Measurements from ENCODE around the gene FRMPD4.

FRMPD4 gene

DNA sequence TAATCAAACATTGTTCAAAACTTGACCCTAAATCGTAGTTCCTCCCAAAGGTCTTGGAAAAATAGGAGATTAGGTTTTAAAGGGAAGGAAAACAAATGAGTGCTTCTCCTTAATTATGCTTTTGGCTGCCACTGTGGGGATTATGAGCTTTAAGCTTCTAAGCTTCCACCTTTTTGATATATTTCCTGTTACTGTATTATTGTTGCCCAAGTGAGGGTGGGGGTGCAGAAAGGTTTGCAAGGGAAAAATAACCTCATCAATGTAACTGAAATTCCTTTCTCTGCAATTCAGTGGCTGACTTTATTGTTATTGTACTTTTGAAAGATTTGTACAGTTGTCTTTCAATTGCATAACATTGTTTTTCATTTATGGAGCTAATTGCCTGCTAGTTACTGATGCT lies 285.1 kb downstream of the FRMPD4 start:
- no peak for DNase-seq (ENCODE audit: low read depth in 2 of 2, low spot score in 1 of 2)

DNA sequence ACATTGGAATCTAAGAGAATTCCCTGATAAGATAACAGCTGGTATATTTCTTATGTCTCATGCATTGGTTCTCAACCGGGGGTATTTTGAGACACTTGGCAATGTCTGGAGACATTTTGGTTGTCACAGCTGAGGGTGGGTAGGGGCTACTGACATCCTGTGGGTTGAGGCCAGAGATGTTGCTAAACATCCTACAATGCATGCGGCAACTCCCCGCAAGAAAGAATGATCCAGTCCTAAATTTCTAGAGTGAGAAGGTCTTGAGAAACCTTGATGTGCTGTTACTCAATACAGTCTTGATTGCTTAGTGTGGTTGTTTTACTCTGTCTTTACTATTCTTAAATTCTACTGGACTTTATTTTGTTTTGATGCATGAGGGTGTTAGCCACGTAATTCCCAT lies 287.2 kb downstream of the FRMPD4 start:
- DNase-seq (ENCODE audit: low read depth in 2 of 2, low spot score in 1 of 2) = no peak

DNA sequence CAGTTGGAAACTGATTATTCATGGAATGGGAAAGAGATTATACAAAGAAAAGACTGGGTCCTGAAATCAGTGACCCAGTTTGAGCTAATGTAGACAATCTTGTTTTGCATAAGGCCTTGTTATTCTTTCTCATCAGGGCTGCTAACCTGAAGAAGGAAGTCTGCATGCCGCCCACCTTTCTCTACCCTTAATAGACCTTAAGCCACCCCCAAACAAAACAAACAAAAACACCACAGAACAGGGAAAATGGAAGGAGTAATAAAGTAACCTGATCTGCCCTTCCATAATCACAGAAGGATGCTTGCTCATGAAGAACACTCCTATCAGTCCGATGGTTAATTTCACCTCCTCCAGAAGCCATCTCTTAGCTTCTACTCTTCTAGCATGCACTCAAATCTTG lies 288.1 kb downstream of the FRMPD4 start:
- DNase-seq (ENCODE audit: low read depth in 2 of 2, low spot score in 1 of 2) = no peak

DNA sequence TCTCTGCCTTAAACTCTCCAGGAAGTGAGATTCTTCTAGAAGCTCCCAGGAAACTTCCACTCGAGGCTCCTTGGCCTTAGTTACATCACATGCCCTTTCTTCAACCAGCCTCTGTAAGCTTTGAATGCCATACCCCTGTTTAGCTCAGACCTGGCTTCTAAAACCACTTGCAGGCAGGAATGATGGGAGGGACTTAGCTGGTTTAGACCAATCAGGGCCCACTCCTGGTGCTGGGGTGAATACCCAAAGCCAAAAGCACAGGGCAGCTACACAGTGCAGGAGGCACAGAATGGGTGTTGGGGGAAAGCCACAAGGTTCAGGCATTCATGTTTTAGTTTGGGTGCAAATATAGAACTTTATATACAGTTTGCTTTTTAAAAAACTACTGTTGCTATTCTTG lies 296.2 kb downstream of the FRMPD4 start:
- DNase-seq (ENCODE audit: low read depth in 2 of 2, low spot score in 1 of 2) = no peak

DNA sequence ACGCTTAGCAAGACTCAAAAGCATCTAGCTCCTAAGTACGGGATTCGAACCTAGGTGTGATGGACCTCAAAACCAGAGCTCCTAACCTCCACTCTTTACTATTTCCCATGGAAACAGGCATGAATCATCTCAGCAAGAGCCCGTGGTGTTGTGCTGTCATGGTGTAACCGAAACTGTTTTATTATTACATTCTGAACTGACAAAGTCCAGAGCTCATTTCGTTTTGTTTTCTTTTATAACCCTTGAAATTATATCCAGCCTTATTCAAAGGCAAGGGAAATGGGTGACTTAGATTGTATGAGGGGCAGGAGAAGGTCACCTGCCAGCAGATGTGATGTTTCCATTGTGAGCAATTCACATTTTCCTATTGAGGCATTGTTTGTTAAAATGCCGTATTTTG lies 301.1 kb downstream of the FRMPD4 start:
- no peak for DNase-seq (ENCODE audit: low read depth in 2 of 2, low spot score in 1 of 2)

DNA sequence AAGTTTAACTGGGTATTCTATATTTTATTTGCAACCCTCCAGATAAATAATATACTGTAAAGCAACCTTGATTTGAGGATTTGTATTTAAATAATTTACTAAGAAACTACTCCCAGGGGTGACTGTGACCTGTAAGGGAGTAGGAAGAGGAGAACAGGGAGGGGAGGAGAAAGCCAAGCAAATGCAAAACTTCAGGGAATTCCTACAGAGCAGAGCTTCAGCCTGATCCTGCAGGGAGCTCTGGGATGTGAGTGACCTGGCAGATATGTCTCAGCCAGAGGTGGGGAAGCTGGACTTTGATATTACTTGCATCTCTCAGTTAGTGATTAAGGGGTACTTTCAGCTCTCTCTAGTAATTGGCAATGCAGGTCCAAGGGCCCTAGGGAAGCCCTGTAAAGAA lies 302.0 kb downstream of the FRMPD4 start:
- no peak for DNase-seq (ENCODE audit: low read depth in 2 of 2, low spot score in 1 of 2)

DNA sequence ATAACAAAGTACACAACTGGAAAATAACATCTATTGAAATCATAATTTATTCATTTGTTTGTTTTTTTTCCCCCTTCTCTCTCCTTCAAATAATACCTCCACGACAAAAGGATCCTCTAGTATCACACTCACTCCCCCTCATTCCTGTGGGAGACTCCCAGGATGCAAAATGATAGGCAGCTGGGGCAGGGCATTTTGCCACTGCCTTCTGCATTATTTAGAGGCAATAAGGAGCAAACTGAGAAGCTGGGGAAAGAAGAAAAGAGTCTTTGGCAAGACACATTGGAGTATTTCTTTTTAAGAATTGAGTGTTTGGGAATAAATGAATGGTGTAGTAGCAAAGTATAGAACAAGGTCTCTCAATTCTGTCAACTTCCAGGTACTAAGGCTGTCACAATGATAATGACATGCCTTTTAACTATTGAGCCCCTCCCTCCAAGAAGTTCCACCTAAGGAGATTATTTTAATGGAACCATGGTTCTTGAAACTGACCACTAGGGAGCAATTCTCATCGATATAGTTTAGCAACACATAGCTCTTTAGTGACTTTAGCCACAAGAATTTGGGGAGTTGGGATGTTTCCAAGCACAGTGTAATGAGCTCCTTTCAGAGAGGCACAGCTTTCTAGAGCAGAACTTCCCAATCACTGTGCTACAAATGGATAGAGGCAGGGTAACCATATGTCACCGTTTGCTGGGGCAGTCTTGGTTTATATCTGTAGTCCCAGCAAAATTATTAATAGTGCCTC lies 303.3 kb downstream of the FRMPD4 start:
- no peak for DNase-seq (ENCODE audit: low read depth in 2 of 2, low spot score in 1 of 2)

DNA sequence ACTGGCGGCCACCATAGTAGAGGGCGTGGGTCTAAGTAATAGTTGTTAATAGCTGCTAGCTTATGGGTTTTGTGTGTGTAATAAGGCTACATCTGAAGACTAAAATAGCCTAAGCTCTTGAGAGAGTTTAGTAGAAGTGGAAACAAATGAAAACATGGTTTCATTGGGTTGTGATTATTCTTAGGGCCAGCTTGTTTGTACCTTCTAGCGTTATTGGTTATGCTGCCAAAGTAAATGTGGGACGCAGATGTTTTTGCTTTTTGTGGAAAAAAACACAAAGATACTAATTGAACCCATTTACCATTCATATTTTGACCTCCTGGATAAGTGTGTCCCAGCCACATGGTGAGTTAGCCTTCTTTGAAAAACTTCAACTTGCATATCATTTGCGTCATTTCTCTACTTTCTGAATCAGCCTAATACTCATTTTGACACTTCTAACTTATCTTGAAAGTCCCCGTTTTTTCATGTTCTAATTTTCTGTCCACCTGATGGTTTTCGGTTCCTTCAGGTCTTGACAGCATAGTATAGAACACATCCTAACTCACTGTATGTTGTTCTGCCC lies 305.3 kb downstream of the FRMPD4 start:
- DNase-seq (ENCODE audit: low read depth in 2 of 2, low spot score in 1 of 2) = no peak

DNA sequence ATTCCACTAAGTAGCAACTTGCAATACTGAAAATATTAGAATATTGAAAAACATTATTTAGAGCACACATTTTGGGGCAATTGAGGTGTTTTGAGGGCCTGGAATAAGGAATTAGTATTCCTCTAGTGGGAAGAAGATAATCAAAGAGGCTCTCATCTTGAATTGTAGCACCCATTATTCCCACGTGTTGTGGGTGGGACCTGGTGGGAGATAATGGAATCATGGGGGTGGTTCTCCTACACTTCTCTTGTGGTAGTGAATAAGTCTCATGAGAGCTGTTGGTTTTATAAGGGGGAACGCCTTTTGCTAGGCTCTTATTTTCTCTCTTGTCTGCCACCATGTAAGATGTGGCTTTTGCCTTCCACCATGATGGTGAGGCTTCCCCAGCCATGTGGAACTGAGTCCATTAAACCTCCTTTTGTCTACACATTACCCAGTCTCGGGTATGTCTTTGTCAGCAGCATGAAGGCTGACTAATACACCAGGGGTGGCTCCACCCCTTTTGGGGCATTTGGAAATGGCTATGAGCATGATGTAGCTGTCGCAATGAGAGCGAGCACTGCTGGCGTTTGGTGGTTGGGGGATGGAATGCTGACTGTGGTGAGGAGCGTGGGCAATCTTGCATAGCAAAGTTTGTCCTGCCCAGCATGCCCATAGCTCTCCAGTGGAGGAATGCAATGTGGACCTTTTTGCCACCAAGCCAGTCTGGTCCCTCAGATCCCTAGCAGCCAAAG lies 308.2 kb downstream of the FRMPD4 start:
- DNase-seq (ENCODE audit: low read depth in 2 of 2, low spot score in 1 of 2) = no peak

DNA sequence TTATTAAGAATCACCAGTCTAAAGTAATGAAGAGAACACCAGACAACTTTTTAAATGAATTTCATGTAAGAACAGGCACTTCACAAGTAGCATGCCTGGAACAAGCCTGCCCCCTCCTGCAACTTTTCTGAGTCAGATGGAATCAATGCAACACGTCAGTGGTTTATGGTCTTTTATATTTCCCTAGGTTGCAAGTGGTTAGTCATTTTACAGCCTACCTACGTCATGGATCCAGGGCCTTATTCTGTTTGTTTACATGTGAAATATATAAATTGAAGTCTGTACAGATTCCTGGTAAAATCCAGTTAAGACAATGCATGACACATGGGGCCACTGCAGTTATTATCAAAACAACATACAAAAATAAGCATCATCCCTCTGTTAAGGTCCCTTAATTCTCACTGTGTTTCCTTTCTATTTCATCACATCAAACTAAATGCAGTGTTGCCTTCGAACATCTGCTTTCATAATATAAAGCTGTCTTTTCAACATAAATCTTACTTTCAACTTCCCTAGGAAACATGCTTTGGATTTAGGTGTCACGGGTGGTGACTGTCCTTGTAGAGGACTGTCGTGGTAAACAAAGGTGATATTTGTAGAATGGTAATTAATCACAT lies 309.3 kb downstream of the FRMPD4 start:
- DNase-seq (ENCODE audit: low read depth in 2 of 2, low spot score in 1 of 2) = no peak

DNA sequence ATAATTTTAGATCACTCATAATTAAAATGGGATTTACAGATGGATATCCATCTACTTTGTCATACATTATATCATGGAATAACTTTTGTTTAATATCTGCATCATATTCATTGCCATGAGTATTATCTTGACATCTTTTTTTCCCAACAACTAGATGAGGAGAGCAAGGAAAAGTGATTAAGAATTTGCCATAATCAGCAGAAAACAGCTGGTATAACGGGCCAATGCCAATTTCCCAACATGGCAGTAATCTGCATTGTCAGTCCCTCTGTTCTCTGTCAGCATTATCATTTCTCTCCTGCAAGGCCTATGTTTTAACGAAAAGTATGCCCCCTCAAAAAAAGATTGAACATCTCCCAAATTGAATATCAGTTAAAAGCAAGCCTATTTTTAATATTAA lies 314.0 kb downstream of the FRMPD4 start:
- DNase-seq (ENCODE audit: low read depth in 2 of 2, low spot score in 1 of 2) = no peak

DNA sequence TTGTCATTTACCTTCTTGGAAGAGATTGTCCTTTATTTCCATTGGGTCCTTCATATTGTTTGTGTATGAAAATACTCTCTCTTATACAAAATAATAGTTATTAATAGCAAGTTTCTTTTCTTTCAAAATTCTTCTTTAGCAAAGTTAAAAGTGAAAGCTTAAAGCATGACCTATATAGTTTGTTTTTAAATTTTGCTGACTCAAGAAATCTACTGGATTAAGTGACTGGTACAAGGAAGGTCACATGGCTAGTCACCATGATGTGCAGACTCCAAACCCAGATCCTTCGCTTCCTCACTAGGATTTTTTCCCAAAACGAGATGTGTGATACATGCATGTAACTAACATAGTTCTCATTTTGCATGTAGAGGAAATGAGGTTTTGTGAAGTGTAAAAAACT lies 322.7 kb downstream of the FRMPD4 start:
- no peak for DNase-seq (ENCODE audit: low read depth in 2 of 2, low spot score in 1 of 2)

DNA sequence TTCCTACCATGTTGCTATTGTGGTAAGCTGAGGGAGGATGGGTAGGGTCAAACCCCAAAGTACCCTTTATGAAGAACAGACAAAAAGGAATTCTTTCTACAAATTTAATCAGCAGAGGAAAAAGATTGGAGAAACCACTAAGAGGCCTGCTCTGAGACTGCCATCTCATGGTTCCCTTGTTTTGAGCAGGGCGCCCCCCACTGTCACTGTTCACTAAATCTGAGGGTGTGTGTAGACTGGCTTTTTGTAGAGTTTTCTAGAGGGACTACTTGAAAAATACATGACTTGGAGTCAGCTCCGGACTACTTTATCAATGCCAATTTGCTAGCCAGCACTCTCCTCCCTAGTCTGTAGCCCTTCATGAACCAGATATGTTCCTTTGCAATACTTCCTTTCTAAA lies 324.8 kb downstream of the FRMPD4 start:
- DNase-seq (ENCODE audit: low read depth in 2 of 2, low spot score in 1 of 2) = no peak

DNA sequence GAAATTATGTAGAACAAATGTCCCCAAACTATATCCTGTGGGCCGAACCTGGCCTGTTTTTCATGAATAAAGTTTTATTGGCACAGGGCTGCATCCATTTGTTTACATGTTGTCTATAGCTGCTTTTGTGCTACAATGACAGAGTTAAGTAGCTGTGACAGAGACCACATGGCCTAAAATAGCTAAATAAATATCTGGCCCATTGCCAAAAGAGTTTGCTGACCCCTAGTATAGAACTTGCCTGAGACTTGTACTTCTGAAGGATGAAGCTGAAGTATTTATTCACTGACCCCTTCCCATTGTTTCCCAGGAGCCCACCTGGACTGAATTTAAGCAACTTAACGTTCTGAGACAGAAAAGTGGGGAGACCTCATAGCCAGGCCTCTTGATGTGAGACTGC lies 325.6 kb downstream of the FRMPD4 start:
- DNase-seq (ENCODE audit: low read depth in 2 of 2, low spot score in 1 of 2) = no peak

DNA sequence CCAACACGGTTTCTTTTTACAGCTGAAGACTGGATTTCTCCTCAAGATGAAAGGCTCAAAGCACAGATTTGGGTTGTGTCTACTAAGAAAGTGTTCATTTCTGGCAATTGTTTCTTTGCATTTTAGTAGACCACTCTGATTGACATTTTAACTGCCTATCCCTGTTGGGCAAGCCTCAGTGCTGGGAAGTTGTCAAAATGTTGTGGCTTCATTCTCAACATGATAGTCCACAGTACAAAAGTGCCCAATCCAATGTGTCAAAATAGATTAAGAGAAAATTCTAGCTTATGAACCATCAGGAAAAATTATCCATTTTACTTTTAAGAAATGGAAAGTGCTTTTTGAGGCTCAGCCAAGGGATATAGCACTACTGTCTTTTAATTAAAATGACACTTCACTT lies 329.0 kb downstream of the FRMPD4 start:
- DNase-seq (ENCODE audit: low read depth in 2 of 2, low spot score in 1 of 2) = no peak

DNA sequence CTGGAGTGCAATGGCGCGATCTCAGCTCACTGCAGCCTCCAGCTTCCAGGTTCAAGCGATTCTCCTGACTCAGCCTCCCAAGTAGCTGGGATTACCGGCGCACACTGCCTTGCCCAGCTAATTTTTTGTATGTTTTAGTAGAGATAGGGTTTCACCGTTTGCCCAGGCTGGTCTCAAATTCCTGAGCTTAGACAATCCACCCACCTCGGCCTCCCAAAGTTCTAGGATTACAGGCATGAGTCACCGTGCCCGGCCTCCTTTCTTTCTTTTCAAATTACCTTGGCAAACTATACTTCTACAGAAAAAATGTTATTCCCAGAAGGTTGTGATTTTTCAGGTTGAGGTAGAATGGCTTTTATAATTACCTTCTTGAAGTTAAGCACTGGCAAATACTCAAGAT lies 331.0 kb downstream of the FRMPD4 start:
- DNase-seq (ENCODE audit: low read depth in 2 of 2, low spot score in 1 of 2) = no peak

DNA sequence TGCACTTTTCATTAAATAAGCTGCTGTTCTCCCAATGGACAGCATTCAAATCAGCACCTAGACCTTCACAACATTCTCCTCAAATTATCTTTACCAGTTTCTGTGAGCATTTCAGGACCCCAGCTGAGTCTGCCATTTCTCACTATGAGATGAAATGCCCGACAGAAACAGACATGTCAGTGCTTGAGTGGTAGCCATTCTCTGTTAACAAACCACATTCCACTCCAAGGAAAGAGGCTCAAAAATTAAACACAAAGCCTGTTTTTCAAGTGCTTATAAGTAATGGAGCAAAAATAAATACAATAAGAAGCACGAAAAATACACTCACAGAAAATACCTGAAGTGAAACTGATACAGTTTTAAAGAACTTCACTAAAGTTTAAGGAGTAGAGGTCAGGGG lies 332.8 kb downstream of the FRMPD4 start:
- no peak for DNase-seq (ENCODE audit: low read depth in 2 of 2, low spot score in 1 of 2)

DNA sequence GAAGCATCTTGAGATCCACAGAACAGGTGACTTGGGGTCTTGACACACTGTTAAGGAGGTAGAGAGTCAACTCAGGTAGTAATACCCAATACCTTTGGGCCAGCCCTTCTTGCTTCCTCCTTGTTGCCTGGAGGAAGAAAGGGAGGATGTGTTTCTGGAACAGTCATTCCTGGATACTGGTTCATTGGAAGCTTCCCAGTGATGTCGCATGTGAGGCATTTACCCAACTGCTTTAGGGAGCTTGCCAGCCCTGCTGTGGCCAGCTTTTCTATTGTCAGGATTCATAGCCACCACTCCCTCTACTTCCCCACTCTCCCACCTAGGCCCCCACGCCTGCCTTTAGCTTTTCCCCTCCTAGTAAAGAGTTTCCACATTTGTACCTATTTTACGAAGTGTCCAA lies 342.7 kb downstream of the FRMPD4 start:
- DNase-seq (ENCODE audit: low read depth in 2 of 2, low spot score in 1 of 2) = no peak

DNA sequence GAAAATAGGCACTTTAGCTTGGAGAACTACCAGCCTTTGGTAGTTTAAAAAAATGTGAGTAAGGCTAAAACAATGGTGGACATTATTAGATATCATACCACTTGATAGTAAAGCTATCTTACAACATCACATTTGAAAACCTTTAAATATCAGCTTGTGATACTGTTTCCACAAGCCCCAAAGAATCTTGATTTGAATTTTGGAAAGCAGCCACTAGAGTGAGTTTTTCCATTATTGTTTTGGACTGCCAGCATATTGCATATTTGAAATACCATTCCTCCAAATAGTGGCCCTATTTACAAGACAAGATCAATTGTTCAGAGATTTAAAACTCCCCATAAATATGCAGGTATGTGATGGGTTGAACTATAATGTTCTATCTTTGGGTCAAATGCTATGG lies 349.9 kb downstream of the FRMPD4 start:
- DNase-seq (ENCODE audit: low read depth in 2 of 2, low spot score in 1 of 2) = no peak

DNA sequence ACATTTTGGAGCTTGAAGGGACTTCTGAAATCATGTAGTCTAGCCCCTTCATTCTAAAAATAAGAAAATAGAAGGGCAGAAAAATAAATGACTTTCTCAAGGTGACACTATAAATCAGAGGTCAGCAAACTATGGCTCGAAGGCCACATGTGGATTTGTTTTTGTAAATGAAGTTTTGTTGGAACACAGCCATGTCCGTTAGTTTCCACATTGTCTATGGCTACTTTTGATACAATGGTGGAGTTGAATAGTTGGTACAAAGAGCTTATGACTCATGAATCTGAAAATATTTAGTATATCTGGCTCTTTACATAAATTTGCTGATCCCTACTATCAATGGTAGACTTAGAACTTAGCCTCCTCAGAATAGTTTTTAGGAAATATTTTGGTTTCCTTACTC lies 350.5 kb downstream of the FRMPD4 start:
- DNase-seq (ENCODE audit: low read depth in 2 of 2, low spot score in 1 of 2) = no peak

DNA sequence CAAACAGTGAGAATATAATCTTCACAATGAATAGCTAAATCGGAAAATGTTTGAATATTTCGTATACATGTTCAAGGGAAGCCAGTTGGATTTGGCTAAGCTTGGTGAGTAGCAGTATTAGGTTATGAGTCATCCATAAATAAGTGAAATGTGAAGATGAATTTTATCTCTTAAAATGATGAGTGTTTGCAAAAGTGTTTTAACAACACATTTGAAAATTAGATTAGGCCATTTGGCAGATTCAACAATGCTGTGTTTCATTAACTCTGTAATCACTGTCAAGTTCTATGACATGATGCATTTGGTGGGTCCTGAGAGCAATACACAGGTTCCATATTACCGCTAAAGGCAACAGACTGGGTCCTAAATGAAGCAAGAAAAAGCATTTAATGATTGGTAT lies 351.1 kb downstream of the FRMPD4 start:
- DNase-seq (ENCODE audit: low read depth in 2 of 2, low spot score in 1 of 2) = no peak
